Right forelimb (tissue), 1 donor: ENCODE data around the gene C16orf92.

ENCODE experiments used
- DNase-seq: peaks from one replicate; pipeline ENCODE4 v3.0.0-alpha.2; 2018

Gene C16orf92

GRCh38 chr16:30022887-30023286 is at the start of gene C16orf92:
TSS of gene C16orf92 (plus strand) at chr16:30023198. CDS start at chr16:30023341, 143 bp downstream.
- no peak for DNase-seq

- DNase-seq = peak; percentile 99
Observed at GRCh38 chr16:29973384-29974246, 49.4 kb upstream of the C16orf92 start, which contains the start of gene TAOK2. TSS of gene TAOK2 (plus strand) at chr16:29973868. CDS start at chr16:29977773, 3,905 bp downstream.

- no peak for DNase-seq
Observed at GRCh38 chr16:29974291-29975133, 48.5 kb upstream of the C16orf92 start.

GRCh38 chr16:29975134-29975538 is 47.9 kb upstream of the C16orf92 start:
- no peak for DNase-seq

GRCh38 chr16:29975811-29976511 is 47.0 kb upstream of the C16orf92 start:
- no peak for DNase-seq

GRCh38 chr16:29977063-29977825 is 45.8 kb upstream of the C16orf92 start:
- DNase-seq = no peak

- no peak for DNase-seq
Observed at GRCh38 chr16:29978081-29978480, 44.9 kb upstream of the C16orf92 start.

- DNase-seq = no peak
Observed at GRCh38 chr16:29978564-29979270, 44.3 kb upstream of the C16orf92 start.

GRCh38 chr16:29982560-29983419 is 40.2 kb upstream of the C16orf92 start:
- no peak for DNase-seq

GRCh38 chr16:29983420-29984136 is 39.4 kb upstream of the C16orf92 start:
- DNase-seq = no peak

- no peak for DNase-seq
Observed at GRCh38 chr16:29984137-29984763, 38.7 kb upstream of the C16orf92 start.

- DNase-seq = no peak
Observed at GRCh38 chr16:29984764-29985147, 38.2 kb upstream of the C16orf92 start.

GRCh38 chr16:29985271-29985811 is 37.7 kb upstream of the C16orf92 start:
- DNase-seq = no peak

GRCh38 chr16:29986231-29986630 is 36.8 kb upstream of the C16orf92 start:
- DNase-seq = no peak

- no peak for DNase-seq
Observed at GRCh38 chr16:29986931-29987330, 36.1 kb upstream of the C16orf92 start.

GRCh38 chr16:29987371-29988085 is 35.5 kb upstream of the C16orf92 start:
- no peak for DNase-seq

GRCh38 chr16:29988346-29989075 is 34.5 kb upstream of the C16orf92 start:
- DNase-seq = no peak
